Measurements from ENCODE around the gene HOXA7. TPM values are rescaled to one million over a fixed set of nuclear protein-coding genes. Genes with fewer than 3 reads are reported as not detected.
A peak's percentile ranks its signal among the peaks of the same experiment; 100 is the strongest.

HOXA7 gene
- total and polyA plus RNA-seq, 4 donors = 1.0 to 2.2 (median 1.4) TPM

GRCh38 chr7:27131390-27131819, 25.1 kb downstream of the HOXA7 start:
- Histone ChIP-seq H3K4me1 (ENCODE audit: control insufficient read depth in 5 of 5, insufficient read depth in 5 of 5, low read length in 5 of 5) (peaks cover 4 to 85% (median 11%) of the 10 kb centered on the region in 5 donors), H3K9me3 (ENCODE audit: control insufficient read depth in 4 of 4, insufficient read depth in 3 of 4, low read length in 3 of 4) (no peaks in the 10 kb centered on the region), H3K9ac (ENCODE audit: insufficient read depth in 1 of 2, low read length in 2 of 2) (peak overlapping the region in 1 of 2 donors; percentile 70), H3K27ac (ENCODE audit: low read depth in 1 of 2, low read length in 1 of 2) (peak overlapping the region in 1 of 2 donors; percentile 94), H3K4me3 (no peak overlapping the region), H3K27me3 (ENCODE audit: control insufficient read depth in 3 of 3, insufficient read depth in 3 of 3, low read length in 2 of 3) (peaks cover 0 to 75% (median 14%) of the 10 kb centered on the region in 3 donors), H3K36me3 (ENCODE audit: control insufficient read depth in 4 of 4, insufficient read depth in 4 of 4, low read length in 4 of 4) (peaks cover 0 to 29% (median 5%) of the 10 kb centered on the region in 4 donors)
- DNase-seq = no peak
- no peak for TF ChIP-seq CTCF (IDR thresholded peaks at IDR 0.05; ENCODE audit: control extremely low read depth, extremely low read depth)
- no peak for ATAC-seq (ENCODE audit: insufficient read depth, low FRiP score)
- 39 to 56% methylated on average over 12 of the region's 12 CpGs for WGBS, 2 donors

GRCh38 chr7:27130540-27131389, 25.7 kb downstream of the HOXA7 start, which contains the start of gene HOXA4:
Gene HOXA4 (minus strand): TSS chr7:27130757. CDS start chr7:27130733, 24 bp downstream.
- no peak for TF ChIP-seq CTCF (IDR thresholded peaks at IDR 0.05; ENCODE audit: control extremely low read depth, extremely low read depth)
- H3K9ac ChIP-seq (ENCODE audit: insufficient read depth in 1 of 2, low read length in 2 of 2) = peak within 1 kb of the TSS in 1 of 2 donors; percentile 92
- H3K4me3 ChIP-seq = peak within 1 kb of the TSS; percentile 78
- peaks cover 0 to 25% (median 5%) of the 10 kb centered on the region in 4 donors for H3K36me3 ChIP-seq (ENCODE audit: control insufficient read depth in 4 of 4, insufficient read depth in 4 of 4, low read length in 4 of 4)
- H3K27me3 ChIP-seq (ENCODE audit: control insufficient read depth in 3 of 3, insufficient read depth in 3 of 3, low read length in 2 of 3) = peaks cover 0 to 73% (median 10%) of the 10 kb centered on the region in 3 donors
- ATAC-seq (ENCODE audit: insufficient read depth, low FRiP score) (peak; percentile 95), DNase-seq (peak; percentile 96 to 97 (median 96))
- WGBS, 2 donors = 14 to 22% methylated on average over 63 to 67 of the region's 67 CpGs
- H3K9me3 ChIP-seq (ENCODE audit: control insufficient read depth in 4 of 4, insufficient read depth in 3 of 4, low read length in 3 of 4) = no peaks in the 10 kb centered on the region
- H3K27ac ChIP-seq (ENCODE audit: low read depth in 1 of 2, low read length in 1 of 2) = peak within 1 kb of the TSS in 1 of 2 donors; percentile 95
- peaks cover 4 to 86% (median 11%) of the 10 kb centered on the region in 5 donors for H3K4me1 ChIP-seq (ENCODE audit: control insufficient read depth in 5 of 5, insufficient read depth in 5 of 5, low read length in 5 of 5)

- Histone ChIP-seq H3K27me3 (ENCODE audit: control insufficient read depth in 3 of 3, insufficient read depth in 3 of 3, low read length in 2 of 3) (peaks cover 0 to 74% (median 10%) of the 10 kb centered on the region in 3 donors), H3K9me3 (ENCODE audit: control insufficient read depth in 4 of 4, insufficient read depth in 3 of 4, low read length in 3 of 4) (no peaks in the 10 kb centered on the region), H3K4me3 (peak overlapping the region; percentile 78), H3K4me1 (ENCODE audit: control insufficient read depth in 5 of 5, insufficient read depth in 5 of 5, low read length in 5 of 5) (peaks cover 4 to 86% (median 11%) of the 10 kb centered on the region in 5 donors), H3K36me3 (ENCODE audit: control insufficient read depth in 4 of 4, insufficient read depth in 4 of 4, low read length in 4 of 4) (peaks cover 0 to 18% (median 8%) of the 10 kb centered on the region in 4 donors), H3K9ac (ENCODE audit: insufficient read depth in 1 of 2, low read length in 2 of 2) (peak overlapping the region in 1 of 2 donors; percentile 92), H3K27ac (ENCODE audit: low read depth in 1 of 2, low read length in 1 of 2) (peak overlapping the region in 1 of 2 donors; percentile 95)
- ATAC-seq (ENCODE audit: insufficient read depth, low FRiP score) = no peak
- 21 to 39% methylated on average over 56 to 72 of the region's 72 CpGs for WGBS, 2 donors
- no peak for TF ChIP-seq CTCF (IDR thresholded peaks at IDR 0.05; ENCODE audit: control extremely low read depth, extremely low read depth)
- DNase-seq = peak in 1 of 3 donors; percentile 37
These were observed 26.5 kb downstream of the HOXA7 start for GRCh38 chr7:27129729-27130539.
